ENCODE data around the gene KCNJ16.

DNA sequence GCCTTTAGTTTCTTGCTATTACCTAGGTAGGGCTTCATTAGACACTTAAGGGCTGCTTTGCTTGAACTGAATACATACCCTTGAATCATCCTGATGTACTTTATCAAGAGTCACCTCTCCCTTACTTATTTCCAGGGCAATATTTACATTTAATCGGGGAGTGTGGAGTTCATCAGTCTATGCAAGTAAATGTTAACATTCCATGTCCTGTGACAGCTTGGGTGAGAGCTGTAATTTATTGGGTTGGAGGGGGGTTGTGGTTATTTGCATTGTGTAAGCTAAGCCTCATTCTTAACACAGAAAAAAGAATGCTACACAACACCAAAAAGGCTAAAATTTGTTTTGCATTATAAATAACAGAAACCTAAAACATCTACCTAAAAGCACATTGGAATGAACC lies 16.7 kb downstream of the KCNJ16 start:
- no peak for TF ChIP-seq CTCF (IDR thresholded peaks at IDR 0.05)
- no peak for TF ChIP-seq POLR2A (IDR thresholded peaks at IDR 0.05)
- TF ChIP-seq EP300 (IDR thresholded peaks at IDR 0.05), result no peak
